ENCODE data around the gene CCDC188. TPM values are rescaled to one million over a fixed set of nuclear protein-coding genes. Genes with fewer than 3 reads are reported as not detected.

The CCDC188 gene
- total and polyA plus RNA-seq, 2 donors (not counting 1 experiment from before 2014, with no cell fraction given), result not detected

- intact Hi-C loops (cut with micrococcal nuclease), result no loop called here
- Histone ChIP-seq H3K36me3 (replicated peaks in 1 of 2; ENCODE audit: control extremely low read depth in 1 of 2, control insufficient read depth in 1 of 2, extremely low read depth in 1 of 2, insufficient read depth in 2 of 2, low read length in 1 of 2) (no peaks in the 10 kb centered on the region), H3K27ac (ENCODE audit: low read length in 2 of 2) (no peak overlapping the region), H3K79me2 (ENCODE audit: control insufficient read depth, insufficient read depth, low read length) (no peaks in the 10 kb centered on the region), H4K20me1 (ENCODE audit: control insufficient read depth, insufficient read depth, low read length, poor library complexity, severe bottlenecking) (no peaks in the 10 kb centered on the region), H3K4me3 (ENCODE audit: control extremely low read depth in 1 of 5, extremely low read depth in 1 of 5, insufficient read depth in 1 of 5, low read depth in 2 of 5, low read length in 4 of 5) (no peak overlapping the region), H3K27me3 (replicated peaks in 1 of 4; ENCODE audit: control extremely low read depth in 1 of 4, control insufficient read depth in 3 of 4, insufficient read depth in 4 of 4, low read length in 3 of 4) (no peaks in the 10 kb centered on the region), H3K9me3 (ENCODE audit: control extremely low read depth in 1 of 3, control insufficient read depth in 2 of 3, insufficient read depth in 1 of 3, low read length in 2 of 3) (no peaks in the 10 kb centered on the region), H3K9ac (ENCODE audit: low read length) (no peak overlapping the region), H3K4me1 (ENCODE audit: control insufficient read depth in 2 of 2, insufficient read depth in 2 of 2, low read length in 2 of 2) (no peaks in the 10 kb centered on the region), H3K4me2 (replicated peaks; ENCODE audit: low read depth, low read length, poor library complexity, severe bottlenecking) (no peak overlapping the region), H2AFZ (ENCODE audit: insufficient read depth, low read depth, low read length, poor library complexity, severe bottlenecking) (no peak overlapping the region)
- DNase-seq, result no peak
- no peak overlapping the region for H3K4me3 Mint-ChIP-seq
- CTCF ChIA-PET, result no interaction called here
- no peaks in the 10 kb centered on the region for H3K4me1 Mint-ChIP-seq
- 86% methylated on average over 13 of the region's 13 CpGs for WGBS (ENCODE audit: insufficient coverage)
- POLR2A ChIA-PET, result no interaction called here
- H3K27ac Mint-ChIP-seq, result no peak overlapping the region
- H3K27me3 Mint-ChIP-seq, result peaks cover 3% of the 10 kb centered on the region
- ATAC-seq (ENCODE audit: low read depth), result no peak
- H3K9me3 Mint-ChIP-seq (ENCODE audit: insufficient read depth), result no peaks in the 10 kb centered on the region
- TF ChIP-seq EZH2 (IDR thresholded peaks at IDR 0.05; ENCODE audit: borderline replicate concordance, insufficient read depth, low read depth, low read length, poor library complexity, severe bottlenecking), result no peak
- TF ChIP-seq CTCF (IDR thresholded peaks at IDR 0.05), result no peak
Observed at GRCh38 chr22:20170170-20170569, 19.3 kb upstream of the CCDC188 start.

DNA sequence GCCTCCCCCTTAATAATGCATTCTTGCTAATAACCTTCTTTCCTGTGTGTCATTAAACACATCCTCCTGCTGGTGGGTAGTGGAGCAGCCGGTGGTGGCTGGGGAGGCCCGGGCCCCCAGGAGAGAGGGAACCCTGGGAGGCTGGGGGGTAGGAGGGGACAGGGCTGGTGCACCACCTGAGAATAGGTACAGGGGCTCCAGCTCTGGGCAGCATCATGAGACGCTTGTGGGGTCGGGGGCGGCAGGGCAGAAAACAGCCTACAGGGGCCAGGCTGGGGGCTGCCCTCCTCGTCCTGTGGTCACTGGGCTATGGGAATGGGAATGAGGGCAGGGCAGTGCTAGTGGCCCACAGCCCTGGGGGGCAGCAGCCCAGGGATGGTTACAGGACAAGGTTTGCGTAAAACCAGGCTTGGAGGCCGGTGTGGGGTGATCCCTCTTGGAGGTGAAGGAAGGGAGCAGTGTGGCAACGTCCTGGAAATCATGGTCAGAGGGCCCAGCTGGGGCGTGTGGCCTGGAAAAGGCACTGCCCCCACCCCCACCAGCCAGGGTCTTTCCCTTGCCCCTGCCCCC lies 18.5 kb upstream of the CCDC188 start:
- DNase-seq, result no peak
- no peaks in the 10 kb centered on the region for H3K79me2 ChIP-seq (ENCODE audit: control insufficient read depth, insufficient read depth, low read length)
- H3K27me3 Mint-ChIP-seq, result peaks cover 3% of the 10 kb centered on the region
- H3K4me3 ChIP-seq (ENCODE audit: control extremely low read depth in 1 of 5, extremely low read depth in 1 of 5, insufficient read depth in 1 of 5, low read depth in 2 of 5, low read length in 4 of 5), result no peak overlapping the region
- no peaks in the 10 kb centered on the region for H3K9me3 ChIP-seq (ENCODE audit: control extremely low read depth in 1 of 3, control insufficient read depth in 2 of 3, insufficient read depth in 1 of 3, low read length in 2 of 3)
- no peaks in the 10 kb centered on the region for H3K4me1 Mint-ChIP-seq
- H3K9me3 Mint-ChIP-seq (ENCODE audit: insufficient read depth), result no peaks in the 10 kb centered on the region
- POLR2A ChIA-PET, result no interaction called here
- no peak overlapping the region for H3K4me3 Mint-ChIP-seq
- H3K4me1 ChIP-seq (ENCODE audit: control insufficient read depth in 2 of 2, insufficient read depth in 2 of 2, low read length in 2 of 2), result no peaks in the 10 kb centered on the region
- no peak overlapping the region for H3K27ac Mint-ChIP-seq
- no peaks in the 10 kb centered on the region for H3K36me3 ChIP-seq (replicated peaks in 1 of 2; ENCODE audit: control extremely low read depth in 1 of 2, control insufficient read depth in 1 of 2, extremely low read depth in 1 of 2, insufficient read depth in 2 of 2, low read length in 1 of 2)
- 85% methylated on average over 8 of the region's 10 CpGs for WGBS (ENCODE audit: insufficient coverage)
- no peaks in the 10 kb centered on the region for H3K27me3 ChIP-seq (replicated peaks in 1 of 4; ENCODE audit: control extremely low read depth in 1 of 4, control insufficient read depth in 3 of 4, insufficient read depth in 4 of 4, low read length in 3 of 4)
- ATAC-seq (ENCODE audit: low read depth), result no peak
- H3K27ac ChIP-seq (ENCODE audit: low read length in 2 of 2), result no peak overlapping the region
- no peak for TF ChIP-seq CTCF (IDR thresholded peaks at IDR 0.05)
- no peak for TF ChIP-seq EZH2 (IDR thresholded peaks at IDR 0.05; ENCODE audit: borderline replicate concordance, insufficient read depth, low read depth, low read length, poor library complexity, severe bottlenecking)
- H3K9ac ChIP-seq (ENCODE audit: low read length), result no peak overlapping the region
- H3K4me2 ChIP-seq (replicated peaks; ENCODE audit: low read depth, low read length, poor library complexity, severe bottlenecking), result no peak overlapping the region
- intact Hi-C loops (cut with micrococcal nuclease), result loop anchor here (5.0 kb wide), 1 partner anchor 58 kb away; no protein-coding TSS in a partner anchor
- H4K20me1 ChIP-seq (ENCODE audit: control insufficient read depth, insufficient read depth, low read length, poor library complexity, severe bottlenecking), result no peaks in the 10 kb centered on the region
- CTCF ChIA-PET, result no interaction called here
- no peak overlapping the region for H2AFZ ChIP-seq (ENCODE audit: insufficient read depth, low read depth, low read length, poor library complexity, severe bottlenecking)
